CD14-positive monocyte (primary cell): ENCODE data around the gene P4HB. TPM values are rescaled to one million over a fixed set of nuclear protein-coding genes. Genes with fewer than 3 reads are reported as not detected.

Experiments
- DNase-seq, 3 donors: peaks; one replicate each; pipeline ENCODE4 v3.0.0-alpha.2; 2011 to 2022
- H2AFZ ChIP-seq: 2 replicates; pipeline ENCODE4 v1.6.0; 2012; ENCODE audit warnings: mild to moderate bottlenecking, low read depth, low read length, inconsistent platforms; ENCODE audit not compliant: insufficient read depth, poor library complexity, severe bottlenecking
- H3K27ac ChIP-seq, 2 donors: 1 replicate in 1 of 2; 2 replicates in 1 of 2; pipeline ENCODE4 v1.5.1; 2012 to 2013; ENCODE audit warnings: low read length in 2 of 2, control low read depth in 1 of 2, inconsistent platforms in 1 of 2, low read depth in 1 of 2, mild to moderate bottlenecking in 1 of 2
- H3K27me3 ChIP-seq, 2 donors: one replicate each; pipeline versions ENCODE4 v1.6.0 to v1.6.1; 2011 to 2013; ENCODE audit warnings: low read length in 2 of 2; ENCODE audit not compliant: control insufficient read depth in 2 of 2, insufficient read depth in 2 of 2
- H3K36me3 ChIP-seq, 2 donors: replicated peaks in 1 of 2; 1 replicate in 1 of 2; 2 replicates in 1 of 2; pipeline versions ENCODE4 v1.5.1 to v1.6.1; 2012 to 2013; ENCODE audit warnings: low read length in 2 of 2, control low read depth in 1 of 2, inconsistent platforms in 1 of 2, mild to moderate bottlenecking in 1 of 2; ENCODE audit not compliant: insufficient read depth in 2 of 2, control insufficient read depth in 1 of 2
- H3K4me1 ChIP-seq, 2 donors: 1 replicate in 1 of 2; 2 replicates in 1 of 2; pipeline versions ENCODE4 v1.5.1 to v1.6.1; 2012 to 2013; ENCODE audit warnings: low read length in 2 of 2, control low read depth in 1 of 2, inconsistent platforms in 1 of 2, mild to moderate bottlenecking in 1 of 2, moderate library complexity in 1 of 2; ENCODE audit not compliant: insufficient read depth in 2 of 2, control insufficient read depth in 1 of 2
- H3K4me2 ChIP-seq: replicated peaks from 2 replicates; pipeline ENCODE3; 2012; ENCODE audit warnings: low read length, moderate library complexity, mild to moderate bottlenecking; ENCODE audit not compliant: poor library complexity, severe bottlenecking; ENCODE audit errors: extremely low read depth
- H3K4me3 ChIP-seq, 3 experiments: fragments of 200-600 bp in 1 of 3; sonication (generic) in 1 of 3; replicated peaks in 1 of 3; 1 replicate in 2 of 3; 2 replicates in 1 of 3; pipeline ENCODE4 v1.5.1; 2011 to 2013; ENCODE audit warnings: low read length in 3 of 3, mild to moderate bottlenecking in 3 of 3, control low read depth in 2 of 3, low read depth in 2 of 3, inconsistent platforms in 1 of 3, moderate library complexity in 1 of 3
- H3K79me2 ChIP-seq: 2 replicates; pipeline ENCODE4 v1.6.0; 2012; ENCODE audit warnings: mild to moderate bottlenecking, control low read depth, inconsistent platforms, low read length, moderate library complexity; ENCODE audit not compliant: insufficient read depth
- H3K9ac ChIP-seq: 2 replicates; pipeline ENCODE4 v1.6.0; 2017; ENCODE audit warnings: low read length, mild to moderate bottlenecking; ENCODE audit not compliant: insufficient read depth, poor library complexity, severe bottlenecking
- H3K9me3 ChIP-seq, 2 donors: replicated peaks in 1 of 2; 1 replicate in 1 of 2; 2 replicates in 1 of 2; pipeline versions ENCODE4 v1.5.1 to v1.6.1; 2012 to 2013; ENCODE audit warnings: low read length in 2 of 2, control low read depth in 1 of 2; ENCODE audit not compliant: control insufficient read depth in 1 of 2, insufficient read depth in 1 of 2
- H4K20me1 ChIP-seq: 2 replicates; pipeline ENCODE4 v1.6.0; 2012; ENCODE audit warnings: mild to moderate bottlenecking, low read length, control low read depth, moderate library complexity; ENCODE audit not compliant: insufficient read depth
- H3K27ac Mint-ChIP-seq, 7 donors: one replicate each; pipeline ENCODE4 v1.8.0; 2020; ENCODE audit warnings: mild to moderate bottlenecking in 7 of 7, mixed read lengths in 7 of 7, moderate library complexity in 6 of 7, inconsistent platforms in 2 of 7
- H3K27me3 Mint-ChIP-seq, 3 donors: one replicate each; pipeline ENCODE4 v1.8.0; 2021 to 2022; ENCODE audit warnings: low read depth in 3 of 3, mild to moderate bottlenecking in 3 of 3, mixed read lengths in 3 of 3, moderate library complexity in 3 of 3, inconsistent platforms in 1 of 3
- H3K36me3 Mint-ChIP-seq, 2 donors: one replicate each; pipeline ENCODE4 v1.8.0; 2020; ENCODE audit warnings: mixed read lengths in 2 of 2, inconsistent platforms in 1 of 2, mild to moderate bottlenecking in 1 of 2
- H3K4me1 Mint-ChIP-seq: one replicate; pipeline ENCODE4 v1.8.0; 2020; ENCODE audit warnings: mild to moderate bottlenecking, mixed read lengths
- H3K4me3 Mint-ChIP-seq, 2 donors: one replicate each; pipeline ENCODE4 v1.8.0; 2020; ENCODE audit warnings: mild to moderate bottlenecking in 2 of 2, mixed read lengths in 2 of 2, moderate library complexity in 1 of 2
- H3K9me3 Mint-ChIP-seq, 7 donors: one replicate each; pipeline ENCODE4 v1.8.0; 2020 to 2022; ENCODE audit warnings: mixed read lengths in 7 of 7, mild to moderate bottlenecking in 6 of 7, moderate library complexity in 6 of 7, inconsistent platforms in 2 of 7
- WGBS: methylation state at CpG from one replicate; pipeline ENCODE4 v1.1.5; 2013; ENCODE audit warnings: missing lambda C conversion rate; ENCODE audit not compliant: insufficient coverage; 5-methylcytosine and 5-hydroxymethylcytosine counted together
- intact Hi-C, 2 donors: fragments of 100-400 bp; cut with micrococcal nuclease; formaldehyde crosslinking; loops; one replicate each; pipeline versions ENCODE4 v1.15.0 to v1.15.1; 2023
- polyA plus RNA-seq, 3 donors: library from polyadenylated mRNA; depleted of rRNA in 1 of 3; unstranded in 2 of 3; stranded (reverse) in 1 of 3; fragments of 300-500 nt in 2 of 3; fragments of >200 nt in 1 of 3; fragmentation: Illumina TruSeq in 2 of 3; gene quantifications; 1 replicate in 2 of 3; 2 replicates in 1 of 3; pipeline ENCODE4 v1.2.3, GENCODE V29; 2012 to 2021
- TF ChIP-seq, protein P1 (sequence below): fragments of 200-600 bp; IDR thresholded peaks from one replicate; pipeline ENCODE4 v1.8.0; 2022; ENCODE audit warnings: antibody characterized with exemption, mild to moderate bottlenecking

Gene P4HB
- polyA plus RNA-seq, 3 donors = 108 to 297 (median 291) TPM

DNA sequence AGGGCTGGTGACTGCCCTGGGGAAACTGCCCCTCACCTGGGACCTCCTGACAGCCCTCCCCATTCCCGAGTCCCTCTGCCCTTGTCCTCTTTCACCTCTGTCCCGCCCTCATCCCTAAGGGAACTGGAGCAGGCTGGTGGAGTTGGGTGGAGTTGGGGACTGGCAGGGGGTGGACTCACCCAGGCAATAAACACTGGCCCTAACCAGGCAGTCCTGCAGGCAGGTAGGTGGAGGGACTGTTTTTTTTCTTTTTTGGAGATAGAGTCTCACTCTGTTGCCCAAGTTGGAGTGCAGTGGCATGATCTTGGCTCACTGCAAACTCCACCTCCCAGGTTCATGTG lies 44.7 kb downstream of the P4HB start:
- no peak overlapping the region for H3K4me3 Mint-ChIP-seq
- peaks cover 4% of the 10 kb centered on the region for H3K4me1 Mint-ChIP-seq
- no peak overlapping the region for H3K27ac Mint-ChIP-seq

DNA sequence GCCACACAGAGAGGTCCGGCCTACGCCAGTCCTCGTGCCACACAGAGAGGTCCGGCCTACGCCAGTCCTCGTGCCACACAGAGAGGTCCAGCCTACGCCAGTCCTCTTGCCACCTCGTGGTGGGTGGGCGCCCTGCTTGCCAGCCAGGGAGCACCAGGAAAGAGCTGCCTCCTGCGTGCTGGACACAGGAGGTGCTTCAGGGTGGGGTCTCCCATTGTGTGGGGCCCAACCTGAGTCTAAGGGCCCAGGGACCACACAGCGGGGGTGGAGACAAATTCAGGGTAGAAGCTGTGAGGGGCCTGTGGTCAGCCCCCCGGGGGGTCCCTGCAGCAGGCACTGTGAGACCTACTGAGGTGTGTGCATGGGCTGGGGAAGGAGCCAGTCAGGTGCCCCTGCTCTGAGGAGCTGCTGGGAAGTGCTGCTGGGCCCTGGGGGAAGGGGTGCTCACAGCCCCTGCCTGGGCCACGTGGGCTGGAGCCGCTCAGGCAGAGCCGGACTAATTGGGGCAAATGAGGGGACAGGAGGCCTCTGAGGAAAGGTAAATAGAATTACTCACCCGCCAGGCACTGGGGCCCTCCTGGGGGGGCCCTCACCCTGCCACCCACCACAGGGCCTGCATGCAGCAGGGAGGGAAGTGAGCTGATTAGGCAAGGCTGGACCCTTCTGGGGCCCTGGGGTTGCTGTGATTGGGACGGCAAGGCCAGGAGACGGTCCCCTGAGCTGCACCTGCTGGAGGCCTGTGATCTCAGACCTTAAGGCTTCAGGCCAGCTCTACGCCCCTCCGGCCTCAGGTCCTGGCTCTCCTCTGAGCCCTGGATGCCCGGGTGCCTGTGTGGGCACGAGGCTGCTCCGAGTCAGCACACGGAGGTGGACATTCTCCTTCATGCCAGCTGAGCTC lies 45.3 kb downstream of the P4HB start:
- Histone ChIP-seq H3K27ac (no peak overlapping the region), H3K36me3 (no peaks in the 10 kb centered on the region), H3K4me2 (no peak overlapping the region), H3K4me3 (no peak overlapping the region), H4K20me1 (no peaks in the 10 kb centered on the region), H3K4me1 (no peaks in the 10 kb centered on the region), H3K27me3 (peaks cover 0 to 4% of the 10 kb centered on the region in 2 donors), H3K9ac (no peak overlapping the region), H3K9me3 (no peaks in the 10 kb centered on the region), H2AFZ (no peak overlapping the region), H3K79me2 (no peaks in the 10 kb centered on the region)
- Mint-ChIP-seq H3K4me1 (peaks cover 4% of the 10 kb centered on the region), H3K36me3 (no peaks in the 10 kb centered on the region), H3K27ac (no peak overlapping the region), H3K9me3 (peaks cover 0 to 2% (median 0%) of the 10 kb centered on the region in 7 donors), H3K4me3 (no peak overlapping the region), H3K27me3 (peaks cover 4 to 28% (median 14%) of the 10 kb centered on the region in 3 donors)
- intact Hi-C loops = no loop called here
- DNase-seq = no peak
- TF ChIP-seq, protein P1, sequence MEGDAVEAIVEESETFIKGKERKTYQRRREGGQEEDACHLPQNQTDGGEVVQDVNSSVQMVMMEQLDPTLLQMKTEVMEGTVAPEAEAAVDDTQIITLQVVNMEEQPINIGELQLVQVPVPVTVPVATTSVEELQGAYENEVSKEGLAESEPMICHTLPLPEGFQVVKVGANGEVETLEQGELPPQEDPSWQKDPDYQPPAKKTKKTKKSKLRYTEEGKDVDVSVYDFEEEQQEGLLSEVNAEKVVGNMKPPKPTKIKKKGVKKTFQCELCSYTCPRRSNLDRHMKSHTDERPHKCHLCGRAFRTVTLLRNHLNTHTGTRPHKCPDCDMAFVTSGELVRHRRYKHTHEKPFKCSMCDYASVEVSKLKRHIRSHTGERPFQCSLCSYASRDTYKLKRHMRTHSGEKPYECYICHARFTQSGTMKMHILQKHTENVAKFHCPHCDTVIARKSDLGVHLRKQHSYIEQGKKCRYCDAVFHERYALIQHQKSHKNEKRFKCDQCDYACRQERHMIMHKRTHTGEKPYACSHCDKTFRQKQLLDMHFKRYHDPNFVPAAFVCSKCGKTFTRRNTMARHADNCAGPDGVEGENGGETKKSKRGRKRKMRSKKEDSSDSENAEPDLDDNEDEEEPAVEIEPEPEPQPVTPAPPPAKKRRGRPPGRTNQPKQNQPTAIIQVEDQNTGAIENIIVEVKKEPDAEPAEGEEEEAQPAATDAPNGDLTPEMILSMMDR = no peak
- 79% methylated on average over 18 of the region's 24 CpGs for WGBS

More for the DNA sequence above, 44.7 kb downstream of the P4HB start:
- Mint-ChIP-seq H3K9me3 (peaks cover 0 to 2% (median 0%) of the 10 kb centered on the region in 7 donors), H3K36me3 (no peaks in the 10 kb centered on the region), H3K27me3 (peaks cover 0 to 23% (median 9%) of the 10 kb centered on the region in 3 donors)
- H3K27me3 ChIP-seq = peaks cover 0 to 4% of the 10 kb centered on the region in 2 donors
- no peak overlapping the region for H3K4me3 ChIP-seq
- H3K27ac ChIP-seq = no peak overlapping the region
- no peak overlapping the region for H3K4me2 ChIP-seq
- H3K9me3 ChIP-seq = no peaks in the 10 kb centered on the region
- H3K9ac ChIP-seq = no peak overlapping the region
- H3K79me2 ChIP-seq = no peaks in the 10 kb centered on the region
- no peaks in the 10 kb centered on the region for H3K4me1 ChIP-seq
- intact Hi-C loops = no loop called here
- no peaks in the 10 kb centered on the region for H3K36me3 ChIP-seq
- no peaks in the 10 kb centered on the region for H4K20me1 ChIP-seq
- no peak for DNase-seq
- no CpG with 5 or more reads among the region's 2 CpGs for WGBS
- TF ChIP-seq, protein P1 = no peak
- H2AFZ ChIP-seq = no peak overlapping the region
